ENCODE data around the gene FAIM2.

GRCh38 chr12:49917788-49918173, 14.1 kb upstream of the FAIM2 start:
- TF ChIP-seq CTCF (IDR thresholded peaks at IDR 0.05) (no peak), POLR2A (IDR thresholded peaks at IDR 0.05) (no peak)
